NB4 (cell line): Measurements from ENCODE around the gene RPS15A.

Source experiments
- CTCF ChIP-seq: IDR thresholded peaks from one replicate; pipeline ENCODE4 v1.5.1; 2012; ENCODE audit warnings: low read depth, low read length
- MAX ChIP-seq: IDR thresholded peaks from 2 replicates; pipeline ENCODE4 v1.6.1; 2011; ENCODE audit warnings: low read depth, low read length

DNA sequence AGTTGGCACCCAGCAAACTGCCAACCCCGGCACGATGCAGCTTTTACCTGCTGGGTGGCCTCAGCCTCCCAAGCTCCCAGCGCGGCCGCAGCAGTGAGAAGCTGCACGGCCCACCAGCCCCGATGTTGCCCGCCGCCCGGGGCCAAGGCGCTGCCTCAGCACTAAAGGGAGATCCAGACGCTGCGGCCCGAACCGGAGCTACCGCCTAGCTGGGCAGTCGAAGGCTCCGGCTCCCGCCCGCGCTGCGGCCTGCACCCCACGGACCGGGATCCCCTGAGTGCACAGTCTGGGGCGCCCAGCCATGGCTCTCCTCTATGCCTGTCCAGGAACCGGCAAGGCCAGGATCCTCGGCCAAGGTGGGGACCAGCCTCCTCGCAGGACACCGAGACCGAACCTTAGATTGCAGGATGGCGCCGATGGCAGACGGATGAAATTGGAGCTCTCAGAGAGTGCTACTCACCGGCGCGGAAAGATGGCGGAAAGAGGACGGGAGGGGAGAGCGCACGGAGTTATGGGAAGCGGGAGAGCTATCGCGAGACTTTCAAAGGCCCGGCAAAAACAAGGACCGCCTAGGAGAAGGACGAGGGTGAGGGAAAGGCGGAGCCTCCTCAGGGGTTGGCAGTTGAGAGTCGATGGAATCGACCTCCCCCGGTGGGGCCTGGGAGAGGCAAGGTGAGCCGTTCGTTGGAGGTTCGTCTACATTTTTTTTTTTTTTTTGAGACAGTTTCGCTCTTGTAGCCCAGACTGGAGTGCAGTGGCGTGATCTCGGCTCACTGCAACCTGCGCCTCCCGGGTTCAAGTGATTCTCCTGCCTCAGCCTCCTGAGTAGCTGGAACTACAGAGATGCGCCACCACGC is at the start of gene RPS15A:
- TF ChIP-seq CTCF: no peak
- peak; percentile 75 for TF ChIP-seq MAX
